Measurements from ENCODE around the gene MRPL37.
"Not testable (repeated sequence)": the region's sequence is repeated elsewhere in the genome, so short reads cannot be mapped to it uniquely, and the experiment has no call there.

Gene MRPL37

GRCh38 chr1:54200519-54200997 is 591 bp downstream of the MRPL37 start:
- no peak for TF ChIP-seq CTCF (IDR thresholded peaks at IDR 0.05; ENCODE audit: insufficient read depth, missing control alignments)
- DNase-seq (ENCODE audit: insufficient read length, low spot score) (no peak), FAIRE-seq (no peak)

- DNase-seq (ENCODE audit: insufficient read length, low spot score) (no peak), FAIRE-seq (no peak)
- TF ChIP-seq CTCF (IDR thresholded peaks at IDR 0.05; ENCODE audit: insufficient read depth, missing control alignments) = no peak
Measured at GRCh38 chr1:54204199-54204598, 4.2 kb downstream of the MRPL37 start.

- no peak for DNase-seq (ENCODE audit: insufficient read length, low spot score)
- TF ChIP-seq CTCF (IDR thresholded peaks at IDR 0.05; ENCODE audit: insufficient read depth, missing control alignments) = no peak
- FAIRE-seq = no peak
Measured at GRCh38 chr1:54207287-54207686, 7.3 kb downstream of the MRPL37 start.

- not testable (repeated sequence) for DNase-seq (ENCODE audit: insufficient read length, low spot score); FAIRE-seq
Measured at GRCh38 chr1:54207896-54208295, 7.9 kb downstream of the MRPL37 start.

GRCh38 chr1:54212872-54213271 is 12.9 kb downstream of the MRPL37 start:
- DNase-seq (ENCODE audit: insufficient read length, low spot score) (no peak), FAIRE-seq (no peak)
- no peak for TF ChIP-seq CTCF (IDR thresholded peaks at IDR 0.05; ENCODE audit: insufficient read depth, missing control alignments)

- TF ChIP-seq CTCF (IDR thresholded peaks at IDR 0.05; ENCODE audit: insufficient read depth, missing control alignments) = no peak
- FAIRE-seq (no peak), DNase-seq (ENCODE audit: insufficient read length, low spot score) (no peak)
Measured at GRCh38 chr1:54215523-54215922, 15.6 kb downstream of the MRPL37 start.

- FAIRE-seq = no peak
- DNase-seq (ENCODE audit: insufficient read length, low spot score) = no peak
- TF ChIP-seq CTCF (IDR thresholded peaks at IDR 0.05; ENCODE audit: insufficient read depth, missing control alignments) = no peak
Measured at GRCh38 chr1:54218883-54219687, 19.1 kb downstream of the MRPL37 start.
